ENCODE data around the gene SCAF1.

SCAF1 gene

GRCh38 chr19:49676784-49677230, 34.8 kb downstream of the SCAF1 start:
- peaks cover 22% of the 10 kb centered on the region for H3K4me1 ChIP-seq
- peak overlapping the region; percentile 81 for H3K4me3 ChIP-seq (ENCODE audit: low read depth, low read length)
- TF ChIP-seq, protein P1, sequence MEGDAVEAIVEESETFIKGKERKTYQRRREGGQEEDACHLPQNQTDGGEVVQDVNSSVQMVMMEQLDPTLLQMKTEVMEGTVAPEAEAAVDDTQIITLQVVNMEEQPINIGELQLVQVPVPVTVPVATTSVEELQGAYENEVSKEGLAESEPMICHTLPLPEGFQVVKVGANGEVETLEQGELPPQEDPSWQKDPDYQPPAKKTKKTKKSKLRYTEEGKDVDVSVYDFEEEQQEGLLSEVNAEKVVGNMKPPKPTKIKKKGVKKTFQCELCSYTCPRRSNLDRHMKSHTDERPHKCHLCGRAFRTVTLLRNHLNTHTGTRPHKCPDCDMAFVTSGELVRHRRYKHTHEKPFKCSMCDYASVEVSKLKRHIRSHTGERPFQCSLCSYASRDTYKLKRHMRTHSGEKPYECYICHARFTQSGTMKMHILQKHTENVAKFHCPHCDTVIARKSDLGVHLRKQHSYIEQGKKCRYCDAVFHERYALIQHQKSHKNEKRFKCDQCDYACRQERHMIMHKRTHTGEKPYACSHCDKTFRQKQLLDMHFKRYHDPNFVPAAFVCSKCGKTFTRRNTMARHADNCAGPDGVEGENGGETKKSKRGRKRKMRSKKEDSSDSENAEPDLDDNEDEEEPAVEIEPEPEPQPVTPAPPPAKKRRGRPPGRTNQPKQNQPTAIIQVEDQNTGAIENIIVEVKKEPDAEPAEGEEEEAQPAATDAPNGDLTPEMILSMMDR (IDR thresholded peaks at IDR 0.05), result no peak

GRCh38 chr19:49677231-49677900, 35.4 kb downstream of the SCAF1 start, which contains the start of gene PRMT1:
Gene PRMT1, plus strand, starts transcription at chr19:49677271. Its CDS starts 10 bp downstream, at chr19:49677281.
- Histone ChIP-seq H3K27ac (peak within 1 kb of the TSS; percentile 90), H3K36me3 (ENCODE audit: control insufficient read depth, insufficient read depth, low read length) (no peaks in the 10 kb centered on the region), H3K4me2 (ENCODE audit: low read length) (peak within 1 kb of the TSS; percentile 94), H3K4me1 (peaks cover 18% of the 10 kb centered on the region), H3K9ac (peak within 1 kb of the TSS; percentile 92), H3K4me3 (ENCODE audit: low read depth, low read length) (peak within 1 kb of the TSS; percentile 81), H2AFZ (peak within 1 kb of the TSS; percentile 76), H3K9me3 (ENCODE audit: control insufficient read depth, low read length) (no peaks in the 10 kb centered on the region), H3K27me3 (ENCODE audit: control insufficient read depth, insufficient read depth, low read length) (no peaks in the 10 kb centered on the region), H3K79me2 (peaks cover 18% of the 10 kb centered on the region)
- TF ChIP-seq, protein P1 (IDR thresholded peaks at IDR 0.05), result no peak

More at GRCh38 chr19:49676784-49677230, 34.8 kb downstream of the SCAF1 start:
- H3K4me2 ChIP-seq (ENCODE audit: low read length), result peak overlapping the region; percentile 94
- peak overlapping the region; percentile 90 for H3K27ac ChIP-seq
- peaks cover 14% of the 10 kb centered on the region for H3K79me2 ChIP-seq
- peak overlapping the region; percentile 76 for H2AFZ ChIP-seq
- H3K9ac ChIP-seq, result peak overlapping the region; percentile 92
- no peaks in the 10 kb centered on the region for H3K9me3 ChIP-seq (ENCODE audit: control insufficient read depth, low read length)
- no peaks in the 10 kb centered on the region for H3K36me3 ChIP-seq (ENCODE audit: control insufficient read depth, insufficient read depth, low read length)
- no peaks in the 10 kb centered on the region for H3K27me3 ChIP-seq (ENCODE audit: control insufficient read depth, insufficient read depth, low read length)

GRCh38 chr19:49677901-49678674, 36.1 kb downstream of the SCAF1 start:
- Histone ChIP-seq H3K4me2 (ENCODE audit: low read length) (peak overlapping the region; percentile 94), H3K9me3 (ENCODE audit: control insufficient read depth, low read length) (no peaks in the 10 kb centered on the region), H3K27ac (peak overlapping the region; percentile 90), H3K79me2 (peaks cover 18% of the 10 kb centered on the region), H3K4me3 (ENCODE audit: low read depth, low read length) (peak overlapping the region; percentile 81), H2AFZ (peak overlapping the region; percentile 76), H3K4me1 (peaks cover 18% of the 10 kb centered on the region), H3K9ac (peak overlapping the region; percentile 92), H3K36me3 (ENCODE audit: control insufficient read depth, insufficient read depth, low read length) (no peaks in the 10 kb centered on the region), H3K27me3 (ENCODE audit: control insufficient read depth, insufficient read depth, low read length) (no peaks in the 10 kb centered on the region)
- TF ChIP-seq, protein P1 (IDR thresholded peaks at IDR 0.05), result peak; percentile 76

- Histone ChIP-seq H3K79me2 (peaks cover 18% of the 10 kb centered on the region), H3K27me3 (ENCODE audit: control insufficient read depth, insufficient read depth, low read length) (no peaks in the 10 kb centered on the region), H3K27ac (peak overlapping the region; percentile 90), H3K4me3 (ENCODE audit: low read depth, low read length) (no peak overlapping the region), H3K9ac (no peak overlapping the region), H3K9me3 (ENCODE audit: control insufficient read depth, low read length) (no peaks in the 10 kb centered on the region), H3K4me2 (ENCODE audit: low read length) (no peak overlapping the region), H3K36me3 (ENCODE audit: control insufficient read depth, insufficient read depth, low read length) (no peaks in the 10 kb centered on the region), H3K4me1 (peaks cover 18% of the 10 kb centered on the region), H2AFZ (no peak overlapping the region)
- TF ChIP-seq, protein P1 (IDR thresholded peaks at IDR 0.05), result no peak
These were observed 37.2 kb downstream of the SCAF1 start for GRCh38 chr19:49678985-49679770.

Data from parathyroid adenoma (tissue), 2 donors.